GM23338 (cell line): Measurements from ENCODE around the gene MID1. TPM values are rescaled to one million over a fixed set of nuclear protein-coding genes. Genes with fewer than 3 reads are reported as not detected.

Source experiments
- ATAC-seq: fragments of 200-7000 bp; cut with Tn5 transposase; 3 replicates; pipeline ENCODE4 v1.9.1; 2020
- DNase-seq: peaks from one replicate; pipeline ENCODE4 v3.0.0-alpha.2; 2015; ENCODE audit warnings: low spot score
- H2AFZ ChIP-seq: fragments of 200-600 bp; sonication (generic); 2 replicates; pipeline ENCODE4 v1.8.0; 2016; ENCODE audit warnings: antibody characterized with exemption, mild to moderate bottlenecking, moderate library complexity
- H3F3A ChIP-seq: fragments of 200-600 bp; sonication (generic); replicated peaks from 2 replicates; pipeline ENCODE4 v1.8.0; 2017; ENCODE audit warnings: antibody characterized with exemption, mixed run types, low read depth
- H3K27ac ChIP-seq: fragments of 200-600 bp; sonication (generic); 2 replicates; pipeline ENCODE4 v1.6.1; 2016; ENCODE audit warnings: low read depth
- H3K27me3 ChIP-seq: fragments of 200-600 bp; sonication (generic); 2 replicates; pipeline ENCODE4 v1.8.0; 2016; ENCODE audit warnings: mild to moderate bottlenecking, mixed run types, moderate library complexity; ENCODE audit not compliant: insufficient read depth
- H3K36me3 ChIP-seq: fragments of 200-600 bp; sonication (generic); 2 replicates; pipeline ENCODE4 v1.8.0; 2016; ENCODE audit warnings: mild to moderate bottlenecking; ENCODE audit not compliant: insufficient read depth
- H3K4me1 ChIP-seq: fragments of 200-600 bp; sonication (generic); 2 replicates; pipeline ENCODE4 v1.8.0; 2016; ENCODE audit warnings: mild to moderate bottlenecking, moderate library complexity; ENCODE audit not compliant: insufficient read depth
- H3K4me2 ChIP-seq: fragments of 200-600 bp; sonication (generic); 2 replicates; pipeline ENCODE4 v1.7.1; 2017; ENCODE audit warnings: mixed run types
- H3K4me3 ChIP-seq: fragments of 200-600 bp; sonication (generic); 2 replicates; pipeline ENCODE4 v1.6.1; 2016; ENCODE audit warnings: mixed run types
- H3K79me2 ChIP-seq: fragments of 200-600 bp; sonication (generic); replicated peaks from 2 replicates; pipeline ENCODE4 v1.8.0; 2017; ENCODE audit warnings: mild to moderate bottlenecking; ENCODE audit not compliant: insufficient read depth
- H3K9me2 ChIP-seq: fragments of 200-600 bp; sonication (generic); 2 replicates; pipeline ENCODE4 v1.8.0; 2017; ENCODE audit not compliant: insufficient read depth
- H4K20me1 ChIP-seq: fragments of 200-600 bp; sonication (generic); replicated peaks from 2 replicates; pipeline ENCODE4 v1.8.0; 2017; ENCODE audit warnings: mild to moderate bottlenecking; ENCODE audit not compliant: insufficient read depth
- H3K27ac Mint-ChIP-seq: 2 replicates; pipeline ENCODE4 v1.8.0; 2020; ENCODE audit warnings: inconsistent platforms, mild to moderate bottlenecking, moderate library complexity, mixed read lengths
- H3K27me3 Mint-ChIP-seq: 3 replicates; pipeline ENCODE4 v1.8.0; 2022; ENCODE audit warnings: low read depth, mild to moderate bottlenecking, moderate library complexity, mixed read lengths, inconsistent platforms; ENCODE audit not compliant: insufficient read depth, poor library complexity
- H3K36me3 Mint-ChIP-seq: 3 replicates; pipeline ENCODE4 v1.8.0; 2021; ENCODE audit warnings: low read depth, mild to moderate bottlenecking, inconsistent platforms, moderate library complexity, mixed read lengths
- H3K4me1 Mint-ChIP-seq: 3 replicates; pipeline ENCODE4 v1.8.0; 2020; ENCODE audit warnings: mild to moderate bottlenecking, inconsistent platforms, mixed read lengths
- H3K4me3 Mint-ChIP-seq: 3 replicates; pipeline ENCODE4 v1.8.0; 2021; ENCODE audit warnings: moderate library complexity, mild to moderate bottlenecking, inconsistent platforms, mixed read lengths
- H3K9me3 Mint-ChIP-seq: 3 replicates; pipeline ENCODE4 v1.8.0; 2020; ENCODE audit warnings: moderate library complexity, mild to moderate bottlenecking, inconsistent platforms, mixed read lengths
- EZH2phosphoT487 ChIP-seq: fragments of 200-600 bp; sonication (generic); IDR thresholded peaks from one replicate; pipeline ENCODE4 v1.8.1; 2018; ENCODE audit warnings: antibody characterized with exemption; ENCODE audit not compliant: unreplicated experiment
- JUNB ChIP-seq: IDR thresholded peaks from one replicate; pipeline ENCODE4 v1.6.1; 2016; ENCODE audit warnings: antibody characterized with exemption; ENCODE audit not compliant: unreplicated experiment
- ZNF114 ChIP-seq: fragments of 250-450 bp; sonication (Bioruptor Pico); IDR thresholded peaks from 2 replicates; pipeline ENCODE4 v1.5.0; 2020; ENCODE audit warnings: mild to moderate bottlenecking, moderate library complexity
- ZNF331 ChIP-seq: fragments of 250-450 bp; sonication (Bioruptor Pico); IDR thresholded peaks from 2 replicates; pipeline ENCODE4 v1.5.0; 2020; ENCODE audit warnings: low read depth, mild to moderate bottlenecking, moderate library complexity
- polyA plus RNA-seq: library from polyadenylated mRNA; unstranded; fragments of >200 nt; fragmentation: Nextera tagmentation; extraction: Ambion mirVana; gene quantifications from 2 replicates; pipeline ENCODE4 v1.2.1, GENCODE V29; 2016
- total RNA-seq: library from RNA; depleted of rRNA; stranded (reverse); fragments of >200 nt; shearing (Covaris generic); gene quantifications from 2 replicates; pipeline ENCODE4 v1.2.3, GENCODE V29; 2014
- TF ChIP-seq, protein P1 (sequence below): fragments of 250-450 bp; sonication (Bioruptor Pico); IDR thresholded peaks from 2 replicates; pipeline ENCODE4 v1.5.0; 2020; ENCODE audit warnings: mild to moderate bottlenecking, moderate library complexity
- TF ChIP-seq, protein P2 (sequence below): IDR thresholded peaks from 2 replicates; pipeline ENCODE4 v1.6.1; 2016; ENCODE audit warnings: antibody characterized with exemption
- TF ChIP-seq, protein P3 (sequence below): IDR thresholded peaks from one replicate; pipeline ENCODE4 v1.6.1; 2018; ENCODE audit warnings: antibody characterized with exemption; ENCODE audit not compliant: unreplicated experiment

Gene MID1
- total and polyA plus RNA-seq, 2 experiments from 2014 or later = 27.2 to 39.3 TPM

DNA sequence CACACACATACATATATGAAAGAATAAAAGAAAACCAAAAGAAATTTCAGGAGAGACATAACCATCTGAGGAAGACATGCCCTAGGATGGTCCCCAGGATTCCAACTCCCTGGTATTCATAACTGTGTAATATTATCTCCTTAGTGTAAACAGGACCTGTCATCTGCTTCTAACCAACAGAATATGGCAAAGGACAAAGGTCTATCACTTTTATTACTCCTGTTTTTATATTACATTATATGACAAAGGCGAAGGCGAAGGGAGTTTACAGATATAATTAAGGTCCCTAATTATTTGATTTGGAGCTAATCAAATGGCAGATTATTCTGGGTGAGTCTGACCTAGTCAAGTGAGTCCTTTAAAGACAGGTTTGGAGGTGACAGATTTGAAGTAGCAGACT, 155.1 kb downstream of the MID1 start (continued):
- TF ChIP-seq, protein P1, sequence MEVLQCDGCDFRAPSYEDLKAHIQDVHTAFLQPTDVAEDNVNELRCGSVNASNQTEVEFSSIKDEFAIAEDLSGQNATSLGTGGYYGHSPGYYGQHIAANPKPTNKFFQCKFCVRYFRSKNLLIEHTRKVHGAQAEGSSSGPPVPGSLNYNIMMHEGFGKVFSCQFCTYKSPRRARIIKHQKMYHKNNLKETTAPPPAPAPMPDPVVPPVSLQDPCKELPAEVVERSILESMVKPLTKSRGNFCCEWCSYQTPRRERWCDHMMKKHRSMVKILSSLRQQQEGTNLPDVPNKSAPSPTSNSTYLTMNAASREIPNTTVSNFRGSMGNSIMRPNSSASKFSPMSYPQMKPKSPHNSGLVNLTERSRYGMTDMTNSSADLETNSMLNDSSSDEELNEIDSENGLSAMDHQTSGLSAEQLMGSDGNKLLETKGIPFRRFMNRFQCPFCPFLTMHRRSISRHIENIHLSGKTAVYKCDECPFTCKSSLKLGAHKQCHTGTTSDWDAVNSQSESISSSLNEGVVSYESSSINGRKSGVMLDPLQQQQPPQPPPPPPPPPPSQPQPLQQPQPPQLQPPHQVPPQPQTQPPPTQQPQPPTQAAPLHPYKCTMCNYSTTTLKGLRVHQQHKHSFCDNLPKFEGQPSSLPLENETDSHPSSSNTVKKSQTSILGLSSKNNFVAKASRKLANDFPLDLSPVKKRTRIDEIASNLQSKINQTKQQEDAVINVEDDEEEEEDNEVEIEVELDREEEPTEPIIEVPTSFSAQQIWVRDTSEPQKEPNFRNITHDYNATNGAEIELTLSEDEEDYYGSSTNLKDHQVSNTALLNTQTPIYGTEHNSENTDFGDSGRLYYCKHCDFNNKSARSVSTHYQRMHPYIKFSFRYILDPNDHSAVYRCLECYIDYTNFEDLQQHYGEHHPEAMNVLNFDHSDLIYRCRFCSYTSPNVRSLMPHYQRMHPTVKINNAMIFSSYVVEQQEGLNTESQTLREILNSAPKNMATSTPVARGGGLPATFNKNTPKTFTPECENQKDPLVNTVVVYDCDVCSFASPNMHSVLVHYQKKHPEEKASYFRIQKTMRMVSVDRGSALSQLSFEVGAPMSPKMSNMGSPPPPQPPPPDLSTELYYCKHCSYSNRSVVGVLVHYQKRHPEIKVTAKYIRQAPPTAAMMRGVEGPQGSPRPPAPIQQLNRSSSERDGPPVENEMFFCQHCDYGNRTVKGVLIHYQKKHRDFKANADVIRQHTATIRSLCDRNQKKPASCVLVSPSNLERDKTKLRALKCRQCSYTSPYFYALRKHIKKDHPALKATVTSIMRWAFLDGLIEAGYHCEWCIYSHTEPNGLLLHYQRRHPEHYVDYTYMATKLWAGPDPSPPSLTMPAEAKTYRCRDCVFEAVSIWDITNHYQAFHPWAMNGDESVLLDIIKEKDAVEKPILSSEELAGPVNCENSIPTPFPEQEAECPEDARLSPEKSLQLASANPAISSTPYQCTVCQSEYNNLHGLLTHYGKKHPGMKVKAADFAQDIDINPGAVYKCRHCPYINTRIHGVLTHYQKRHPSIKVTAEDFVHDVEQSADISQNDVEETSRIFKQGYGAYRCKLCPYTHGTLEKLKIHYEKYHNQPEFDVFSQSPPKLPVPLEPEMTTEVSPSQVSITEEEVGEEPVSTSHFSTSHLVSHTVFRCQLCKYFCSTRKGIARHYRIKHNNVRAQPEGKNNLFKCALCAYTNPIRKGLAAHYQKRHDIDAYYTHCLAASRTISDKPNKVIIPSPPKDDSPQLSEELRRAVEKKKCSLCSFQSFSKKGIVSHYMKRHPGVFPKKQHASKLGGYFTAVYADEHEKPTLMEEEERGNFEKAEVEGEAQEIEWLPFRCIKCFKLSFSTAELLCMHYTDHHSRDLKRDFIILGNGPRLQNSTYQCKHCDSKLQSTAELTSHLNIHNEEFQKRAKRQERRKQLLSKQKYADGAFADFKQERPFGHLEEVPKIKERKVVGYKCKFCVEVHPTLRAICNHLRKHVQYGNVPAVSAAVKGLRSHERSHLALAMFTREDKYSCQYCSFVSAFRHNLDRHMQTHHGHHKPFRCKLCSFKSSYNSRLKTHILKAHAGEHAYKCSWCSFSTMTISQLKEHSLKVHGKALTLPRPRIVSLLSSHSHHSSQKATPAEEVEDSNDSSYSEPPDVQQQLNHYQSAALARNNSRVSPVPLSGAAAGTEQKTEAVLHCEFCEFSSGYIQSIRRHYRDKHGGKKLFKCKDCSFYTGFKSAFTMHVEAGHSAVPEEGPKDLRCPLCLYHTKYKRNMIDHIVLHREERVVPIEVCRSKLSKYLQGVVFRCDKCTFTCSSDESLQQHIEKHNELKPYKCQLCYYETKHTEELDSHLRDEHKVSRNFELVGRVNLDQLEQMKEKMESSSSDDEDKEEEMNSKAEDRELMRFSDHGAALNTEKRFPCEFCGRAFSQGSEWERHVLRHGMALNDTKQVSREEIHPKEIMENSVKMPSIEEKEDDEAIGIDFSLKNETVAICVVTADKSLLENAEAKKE (CRISPR knock-in tag) = no peak
- no peak for TF ChIP-seq JUNB

DNA sequence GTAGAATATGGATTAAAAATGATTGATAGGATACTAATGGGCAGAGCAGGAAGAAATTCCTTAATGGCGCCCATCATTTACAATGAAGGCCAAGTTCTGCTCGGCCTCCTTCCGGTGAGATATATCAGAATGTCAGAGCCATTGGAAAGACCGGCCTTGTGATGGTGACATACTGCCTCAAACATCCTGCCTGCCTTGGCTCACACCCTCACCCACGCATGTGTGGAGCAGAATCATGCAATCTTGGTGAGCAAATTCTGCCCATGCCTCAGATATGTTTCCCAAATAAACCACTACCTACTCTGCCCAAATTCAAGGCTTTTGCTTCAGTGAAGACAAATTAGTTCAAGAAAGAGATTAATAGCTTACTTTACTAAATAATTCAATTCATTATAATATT, 163.3 kb downstream of the MID1 start:
- Histone ChIP-seq H4K20me1 (no peaks in the 10 kb centered on the region), H3K27ac (no peak overlapping the region), H3K9me2 (no peaks in the 10 kb centered on the region), H3K79me2 (no peaks in the 10 kb centered on the region), H3K36me3 (peaks cover 3% of the 10 kb centered on the region; the same call in 1 of the 2 replicates), H2AFZ (no peak overlapping the region), H3F3A (no peaks in the 10 kb centered on the region), H3K4me2 (no peak overlapping the region), H3K27me3 (no peaks in the 10 kb centered on the region), H3K4me1 (no peaks in the 10 kb centered on the region), H3K4me3 (no peak overlapping the region)
- H3K36me3 Mint-ChIP-seq = peaks cover 57% of the 10 kb centered on the region
- DNase-seq (no peak), ATAC-seq (no peak)
- H3K27me3 Mint-ChIP-seq = no peaks in the 10 kb centered on the region
- no peak overlapping the region for H3K27ac Mint-ChIP-seq
- H3K4me1 Mint-ChIP-seq = peaks cover 10% of the 10 kb centered on the region; the same call in 2 of the 3 replicates
- TF ChIP-seq ZNF331 (CRISPR knock-in tag) = no peak
- TF ChIP-seq, protein P2, sequence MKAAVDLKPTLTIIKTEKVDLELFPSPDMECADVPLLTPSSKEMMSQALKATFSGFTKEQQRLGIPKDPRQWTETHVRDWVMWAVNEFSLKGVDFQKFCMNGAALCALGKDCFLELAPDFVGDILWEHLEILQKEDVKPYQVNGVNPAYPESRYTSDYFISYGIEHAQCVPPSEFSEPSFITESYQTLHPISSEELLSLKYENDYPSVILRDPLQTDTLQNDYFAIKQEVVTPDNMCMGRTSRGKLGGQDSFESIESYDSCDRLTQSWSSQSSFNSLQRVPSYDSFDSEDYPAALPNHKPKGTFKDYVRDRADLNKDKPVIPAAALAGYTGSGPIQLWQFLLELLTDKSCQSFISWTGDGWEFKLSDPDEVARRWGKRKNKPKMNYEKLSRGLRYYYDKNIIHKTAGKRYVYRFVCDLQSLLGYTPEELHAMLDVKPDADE = no peak
- TF ChIP-seq, protein P3, sequence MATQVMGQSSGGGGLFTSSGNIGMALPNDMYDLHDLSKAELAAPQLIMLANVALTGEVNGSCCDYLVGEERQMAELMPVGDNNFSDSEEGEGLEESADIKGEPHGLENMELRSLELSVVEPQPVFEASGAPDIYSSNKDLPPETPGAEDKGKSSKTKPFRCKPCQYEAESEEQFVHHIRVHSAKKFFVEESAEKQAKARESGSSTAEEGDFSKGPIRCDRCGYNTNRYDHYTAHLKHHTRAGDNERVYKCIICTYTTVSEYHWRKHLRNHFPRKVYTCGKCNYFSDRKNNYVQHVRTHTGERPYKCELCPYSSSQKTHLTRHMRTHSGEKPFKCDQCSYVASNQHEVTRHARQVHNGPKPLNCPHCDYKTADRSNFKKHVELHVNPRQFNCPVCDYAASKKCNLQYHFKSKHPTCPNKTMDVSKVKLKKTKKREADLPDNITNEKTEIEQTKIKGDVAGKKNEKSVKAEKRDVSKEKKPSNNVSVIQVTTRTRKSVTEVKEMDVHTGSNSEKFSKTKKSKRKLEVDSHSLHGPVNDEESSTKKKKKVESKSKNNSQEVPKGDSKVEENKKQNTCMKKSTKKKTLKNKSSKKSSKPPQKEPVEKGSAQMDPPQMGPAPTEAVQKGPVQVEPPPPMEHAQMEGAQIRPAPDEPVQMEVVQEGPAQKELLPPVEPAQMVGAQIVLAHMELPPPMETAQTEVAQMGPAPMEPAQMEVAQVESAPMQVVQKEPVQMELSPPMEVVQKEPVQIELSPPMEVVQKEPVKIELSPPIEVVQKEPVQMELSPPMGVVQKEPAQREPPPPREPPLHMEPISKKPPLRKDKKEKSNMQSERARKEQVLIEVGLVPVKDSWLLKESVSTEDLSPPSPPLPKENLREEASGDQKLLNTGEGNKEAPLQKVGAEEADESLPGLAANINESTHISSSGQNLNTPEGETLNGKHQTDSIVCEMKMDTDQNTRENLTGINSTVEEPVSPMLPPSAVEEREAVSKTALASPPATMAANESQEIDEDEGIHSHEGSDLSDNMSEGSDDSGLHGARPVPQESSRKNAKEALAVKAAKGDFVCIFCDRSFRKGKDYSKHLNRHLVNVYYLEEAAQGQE = no peak
- no peak for TF ChIP-seq EZH2phosphoT487
- TF ChIP-seq ZNF114 = no peak
- peaks cover 4% of the 10 kb centered on the region; the same call in 1 of the 3 replicates for H3K9me3 Mint-ChIP-seq
- H3K4me3 Mint-ChIP-seq = no peak overlapping the region
